Hepatocyte (in vitro differentiated cells): ENCODE measurements around the gene GALNT17.

Experiments
- CTCF ChIP-seq: fragments of 200-600 bp; sonication (generic); IDR thresholded peaks from 2 replicates; pipeline ENCODE4 v1.5.1; 2016; ENCODE audit warnings: antibody characterized with exemption, mild to moderate bottlenecking; ENCODE audit not compliant: poor library complexity
- EZH2phosphoT487 ChIP-seq: fragments of 200-600 bp; sonication (generic); IDR thresholded peaks from one replicate; pipeline ENCODE4 v1.6.1; 2018; ENCODE audit warnings: antibody characterized with exemption, mild to moderate bottlenecking, low read depth, moderate library complexity; ENCODE audit not compliant: unreplicated experiment, severe bottlenecking

- TF ChIP-seq CTCF: no peak
- no peak for TF ChIP-seq EZH2phosphoT487
These were observed 412.9 kb downstream of the GALNT17 start for GRCh38 chr7:71544816-71545215.
